Measurements from ENCODE around the gene TRIML1. TPM values are rescaled to one million over a fixed set of nuclear protein-coding genes. Genes with fewer than 3 reads are reported as not detected.

TRIML1 gene
- total RNA-seq, 1 donor from 2014 or later, result not detected

DNA sequence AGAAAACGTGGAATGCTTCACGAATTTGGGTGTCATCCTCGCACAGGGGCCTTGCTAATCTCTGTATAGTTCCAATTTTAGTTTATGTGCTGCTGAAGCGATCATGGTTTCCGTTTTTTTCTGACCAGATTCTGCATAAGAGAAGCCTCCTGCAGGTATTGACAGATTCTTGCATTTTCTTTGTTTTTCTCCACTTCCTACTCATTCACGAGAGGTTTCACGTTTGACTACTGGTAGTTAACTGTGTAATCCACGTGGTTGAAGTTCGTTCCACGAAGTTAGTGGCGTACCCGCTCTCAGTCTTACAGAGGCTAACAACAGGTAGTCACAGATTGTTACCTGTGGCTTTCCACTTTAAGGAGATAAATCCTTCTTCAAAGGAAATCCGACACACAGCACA lies 17.7 kb upstream of the TRIML1 start:
- Histone ChIP-seq H4K20me1 (ENCODE audit: low read depth) (no peaks in the 10 kb centered on the region), H3K27me3 (no peaks in the 10 kb centered on the region), H3K79me2 (ENCODE audit: low read depth) (no peaks in the 10 kb centered on the region), H3K4me2 (no peak overlapping the region), H3K9me3 (ENCODE audit: low read depth) (no peaks in the 10 kb centered on the region), H3K4me3 (no peak overlapping the region), H3K4me1 (peaks cover 6% of the 10 kb centered on the region), H2AFZ (replicated peaks) (peak overlapping the region; percentile 46), H3K27ac (no peak overlapping the region), H3K36me3 (no peaks in the 10 kb centered on the region), H3K9ac (no peak overlapping the region), H3F3A (ENCODE audit: low read depth) (no peaks in the 10 kb centered on the region)
- H3K36me3 Mint-ChIP-seq, result no peaks in the 10 kb centered on the region
- H3K27ac Mint-ChIP-seq, result no peak overlapping the region
- H3K4me1 Mint-ChIP-seq, result peaks cover 3% of the 10 kb centered on the region
- no peaks in the 10 kb centered on the region for H3K27me3 Mint-ChIP-seq (ENCODE audit: insufficient read depth, low read depth)
- no peak overlapping the region for H3K4me3 Mint-ChIP-seq
- no peak for DNase-seq (ENCODE audit: low spot score)
- H3K9me3 Mint-ChIP-seq, result peaks cover 3% of the 10 kb centered on the region
- no peak for TF ChIP-seq EZH2 (IDR thresholded peaks at IDR 0.05)
- no peak for TF ChIP-seq EZH2phosphoT487 (IDR thresholded peaks at IDR 0.05)
- TF ChIP-seq, protein P1, sequence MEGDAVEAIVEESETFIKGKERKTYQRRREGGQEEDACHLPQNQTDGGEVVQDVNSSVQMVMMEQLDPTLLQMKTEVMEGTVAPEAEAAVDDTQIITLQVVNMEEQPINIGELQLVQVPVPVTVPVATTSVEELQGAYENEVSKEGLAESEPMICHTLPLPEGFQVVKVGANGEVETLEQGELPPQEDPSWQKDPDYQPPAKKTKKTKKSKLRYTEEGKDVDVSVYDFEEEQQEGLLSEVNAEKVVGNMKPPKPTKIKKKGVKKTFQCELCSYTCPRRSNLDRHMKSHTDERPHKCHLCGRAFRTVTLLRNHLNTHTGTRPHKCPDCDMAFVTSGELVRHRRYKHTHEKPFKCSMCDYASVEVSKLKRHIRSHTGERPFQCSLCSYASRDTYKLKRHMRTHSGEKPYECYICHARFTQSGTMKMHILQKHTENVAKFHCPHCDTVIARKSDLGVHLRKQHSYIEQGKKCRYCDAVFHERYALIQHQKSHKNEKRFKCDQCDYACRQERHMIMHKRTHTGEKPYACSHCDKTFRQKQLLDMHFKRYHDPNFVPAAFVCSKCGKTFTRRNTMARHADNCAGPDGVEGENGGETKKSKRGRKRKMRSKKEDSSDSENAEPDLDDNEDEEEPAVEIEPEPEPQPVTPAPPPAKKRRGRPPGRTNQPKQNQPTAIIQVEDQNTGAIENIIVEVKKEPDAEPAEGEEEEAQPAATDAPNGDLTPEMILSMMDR (IDR thresholded peaks at IDR 0.05), result no peak

DNA sequence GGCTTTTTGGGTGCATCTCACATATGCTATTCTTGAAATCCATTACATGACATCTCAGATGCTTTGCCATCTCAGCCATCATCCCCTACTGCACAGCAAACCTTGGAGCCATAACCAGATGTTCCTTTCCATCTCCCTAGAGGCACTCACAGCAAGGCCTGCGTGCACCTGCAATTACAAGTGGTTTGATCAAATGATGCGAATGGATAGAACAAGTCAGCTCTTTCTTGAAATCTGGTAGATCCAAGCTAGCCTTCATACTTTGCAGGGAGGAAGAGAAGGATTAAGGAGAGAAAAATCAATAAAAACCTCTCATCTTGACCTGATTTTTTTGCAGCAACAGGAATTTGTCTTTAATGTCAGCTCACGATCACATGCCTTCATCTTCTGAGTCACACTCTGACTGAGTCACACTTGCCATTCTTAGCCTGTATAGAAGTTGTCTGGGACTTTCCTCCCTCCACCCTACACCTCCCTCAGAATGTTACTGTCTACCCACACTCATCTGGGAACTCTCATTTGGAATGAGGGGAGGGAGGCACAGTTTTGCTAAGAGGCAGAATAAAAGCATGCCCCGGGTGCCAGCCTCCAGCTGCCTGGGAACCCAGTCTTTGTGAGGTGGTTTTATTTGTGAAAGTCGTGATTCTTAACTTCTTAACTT lies 11.9 kb upstream of the TRIML1 start:
- no peak for DNase-seq (ENCODE audit: low spot score)
- Mint-ChIP-seq H3K27me3 (ENCODE audit: insufficient read depth, low read depth) (peaks cover 2% of the 10 kb centered on the region), H3K36me3 (no peaks in the 10 kb centered on the region), H3K4me1 (peaks cover 6% of the 10 kb centered on the region), H3K4me3 (no peak overlapping the region), H3K27ac (no peak overlapping the region), H3K9me3 (peaks cover 3% of the 10 kb centered on the region)
- no peaks in the 10 kb centered on the region for H3K9me3 ChIP-seq (ENCODE audit: low read depth)
- no peaks in the 10 kb centered on the region for H3K36me3 ChIP-seq
- no peak overlapping the region for H2AFZ ChIP-seq (replicated peaks)
- no peak for TF ChIP-seq EZH2phosphoT487 (IDR thresholded peaks at IDR 0.05)
- TF ChIP-seq, protein P1 (IDR thresholded peaks at IDR 0.05), result no peak
- no peak for TF ChIP-seq EZH2 (IDR thresholded peaks at IDR 0.05)
- no peak overlapping the region for H3K9ac ChIP-seq
- H3K27ac ChIP-seq, result no peak overlapping the region
- no peaks in the 10 kb centered on the region for H3F3A ChIP-seq (ENCODE audit: low read depth)
- H3K4me2 ChIP-seq, result no peak overlapping the region
- H4K20me1 ChIP-seq (ENCODE audit: low read depth), result no peaks in the 10 kb centered on the region
- no peak overlapping the region for H3K4me3 ChIP-seq
- no peaks in the 10 kb centered on the region for H3K79me2 ChIP-seq (ENCODE audit: low read depth)
- peaks cover 4% of the 10 kb centered on the region for H3K4me1 ChIP-seq
- no peaks in the 10 kb centered on the region for H3K27me3 ChIP-seq

DNA sequence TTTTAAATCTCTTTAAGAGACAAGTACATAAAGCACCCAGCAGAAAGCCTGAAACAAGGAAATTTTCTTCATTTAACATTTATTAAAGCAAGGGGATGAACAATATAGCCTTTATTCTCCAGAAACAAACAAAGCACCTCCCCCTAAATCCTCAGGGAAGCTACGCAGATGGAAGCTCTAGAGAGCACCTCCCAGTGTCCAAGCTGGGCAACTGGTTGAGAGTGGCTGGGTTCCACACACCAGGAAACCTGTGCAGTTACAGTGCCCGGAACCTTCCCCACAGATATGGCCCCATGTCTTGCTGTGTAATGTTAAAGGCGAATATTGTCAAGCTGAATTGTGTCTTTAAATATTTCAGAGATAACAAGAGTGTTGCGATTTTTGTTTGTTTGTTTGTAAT lies 8.9 kb upstream of the TRIML1 start:
- H3K4me1 Mint-ChIP-seq, result peaks cover 4% of the 10 kb centered on the region
- TF ChIP-seq, protein P1 (IDR thresholded peaks at IDR 0.05), result peak; percentile 28
- TF ChIP-seq EZH2 (IDR thresholded peaks at IDR 0.05), result no peak
- no peak for TF ChIP-seq EZH2phosphoT487 (IDR thresholded peaks at IDR 0.05)
- Histone ChIP-seq H3K4me3 (no peak overlapping the region), H3K9me3 (ENCODE audit: low read depth) (no peaks in the 10 kb centered on the region), H4K20me1 (ENCODE audit: low read depth) (no peaks in the 10 kb centered on the region), H3K4me1 (no peaks in the 10 kb centered on the region), H2AFZ (replicated peaks) (no peak overlapping the region), H3K4me2 (no peak overlapping the region), H3K27me3 (no peaks in the 10 kb centered on the region), H3K36me3 (no peaks in the 10 kb centered on the region), H3K9ac (no peak overlapping the region), H3K27ac (no peak overlapping the region), H3F3A (ENCODE audit: low read depth) (no peaks in the 10 kb centered on the region), H3K79me2 (ENCODE audit: low read depth) (no peaks in the 10 kb centered on the region)
- H3K9me3 Mint-ChIP-seq, result peaks cover 3% of the 10 kb centered on the region
- H3K36me3 Mint-ChIP-seq, result no peaks in the 10 kb centered on the region
- H3K27me3 Mint-ChIP-seq (ENCODE audit: insufficient read depth, low read depth), result peaks cover 2% of the 10 kb centered on the region
- peak; percentile 29 for DNase-seq (ENCODE audit: low spot score)
- H3K4me3 Mint-ChIP-seq, result no peak overlapping the region
- H3K27ac Mint-ChIP-seq, result no peak overlapping the region

Measured in neural progenitor cell (in vitro differentiated cells).